Measurements from ENCODE around the gene ZCCHC10.
A peak's percentile ranks its signal among the peaks of the same experiment; 100 is the strongest.

ZCCHC10 gene

DNA sequence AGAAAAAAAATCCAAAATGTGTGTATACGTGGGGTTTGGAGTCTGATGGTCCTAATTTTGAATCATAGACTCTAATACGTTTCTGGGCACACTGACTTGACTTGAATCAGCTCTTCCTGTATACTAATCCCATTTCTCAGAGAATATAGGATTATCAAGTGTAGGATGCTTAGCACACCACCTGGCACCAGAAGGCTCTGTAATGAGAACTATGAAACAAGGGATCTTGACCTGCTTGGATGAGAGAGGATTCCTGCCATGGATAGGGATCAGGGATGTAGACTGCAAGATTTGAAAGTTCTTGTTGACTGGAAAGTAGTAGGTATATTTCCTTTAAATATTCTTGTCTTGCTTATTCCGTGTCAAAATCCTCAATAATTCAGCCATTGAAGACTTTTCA lies 33.3 kb upstream of the ZCCHC10 start:
- Histone ChIP-seq H3K4ac (ENCODE audit: low read length) (no peak overlapping the region), H3K4me1 (ENCODE audit: control insufficient read depth in 2 of 2, insufficient read depth in 1 of 2, low read depth in 1 of 2, low read length in 2 of 2) (no peaks in the 10 kb centered on the region), H3K4me3 (ENCODE audit: low read length in 2 of 2) (no peak overlapping the region), H3K18ac (ENCODE audit: low read length) (no peak overlapping the region), H4K91ac (ENCODE audit: low read depth, low read length, poor library complexity) (no peak overlapping the region), H2BK12ac (ENCODE audit: low read length) (no peak overlapping the region), H2AK5ac (ENCODE audit: low read depth, low read length) (no peak overlapping the region), H3K79me1 (ENCODE audit: low read depth, low read length) (peaks cover 13% of the 10 kb centered on the region), H3K27ac (replicated peaks; ENCODE audit: low read length) (no peak overlapping the region), H4K8ac (ENCODE audit: low read depth, low read length) (no peak overlapping the region), H3K36me3 (replicated peaks in 1 of 2; ENCODE audit: control insufficient read depth in 2 of 2, insufficient read depth in 2 of 2, low read length in 2 of 2) (peaks cover 1 to 20% of the 10 kb centered on the region in 2 donors), H3K23ac (ENCODE audit: low read depth, low read length, poor library complexity) (no peak overlapping the region), H3K9me3 (replicated peaks in 1 of 2; ENCODE audit: control insufficient read depth in 2 of 2, insufficient read depth in 1 of 2, low read depth in 1 of 2, low read length in 2 of 2) (no peaks in the 10 kb centered on the region), H3K14ac (ENCODE audit: low read length) (no peak overlapping the region), H2BK120ac (ENCODE audit: low read depth, low read length) (no peak overlapping the region), H2BK5ac (ENCODE audit: low read length) (no peak overlapping the region), H3K27me3 (ENCODE audit: control insufficient read depth in 3 of 3, insufficient read depth in 3 of 3, low read depth in 1 of 3, low read length in 3 of 3) (no peaks in the 10 kb centered on the region), H3K4me2 (ENCODE audit: insufficient read depth, low read length, poor library complexity, severe bottlenecking) (no peak overlapping the region), H2AFZ (ENCODE audit: low read length) (no peak overlapping the region), H3K9ac (ENCODE audit: low read depth, low read length, poor library complexity) (no peak overlapping the region), H2BK15ac (ENCODE audit: low read length) (no peak overlapping the region)
- DNase-seq (ENCODE audit: low spot score) = no peak
- no CpG with 5 or more reads among the region's 3 CpGs for WGBS, 2 donors (ENCODE audit: extremely low coverage in 2 of 2, insufficient read length in 2 of 2, insufficient replicate concordance in 1 of 2)

GRCh38 chr5:133056891-133057290 lies 30.5 kb upstream of the ZCCHC10 start:
- Histone ChIP-seq H3K4ac (ENCODE audit: low read length) (no peak overlapping the region), H2BK12ac (ENCODE audit: low read length) (no peak overlapping the region), H3K79me1 (ENCODE audit: low read depth, low read length) (peaks cover 15% of the 10 kb centered on the region), H3K36me3 (replicated peaks in 1 of 2; ENCODE audit: control insufficient read depth in 2 of 2, insufficient read depth in 2 of 2, low read length in 2 of 2) (peaks cover 1 to 22% of the 10 kb centered on the region in 2 donors), H2BK5ac (ENCODE audit: low read length) (no peak overlapping the region), H3K23ac (ENCODE audit: low read depth, low read length, poor library complexity) (no peak overlapping the region), H3K9ac (ENCODE audit: low read depth, low read length, poor library complexity) (no peak overlapping the region), H4K8ac (ENCODE audit: low read depth, low read length) (no peak overlapping the region), H3K4me1 (ENCODE audit: control insufficient read depth in 2 of 2, insufficient read depth in 1 of 2, low read depth in 1 of 2, low read length in 2 of 2) (peaks cover 0 to 2% of the 10 kb centered on the region in 2 donors), H3K4me3 (ENCODE audit: low read length in 2 of 2) (no peak overlapping the region), H4K91ac (ENCODE audit: low read depth, low read length, poor library complexity) (no peak overlapping the region), H3K14ac (ENCODE audit: low read length) (no peak overlapping the region), H3K4me2 (ENCODE audit: insufficient read depth, low read length, poor library complexity, severe bottlenecking) (no peak overlapping the region), H3K27me3 (ENCODE audit: control insufficient read depth in 3 of 3, insufficient read depth in 3 of 3, low read depth in 1 of 3, low read length in 3 of 3) (no peaks in the 10 kb centered on the region), H2AK5ac (ENCODE audit: low read depth, low read length) (no peak overlapping the region), H2AFZ (ENCODE audit: low read length) (no peak overlapping the region), H3K9me3 (replicated peaks in 1 of 2; ENCODE audit: control insufficient read depth in 2 of 2, insufficient read depth in 1 of 2, low read depth in 1 of 2, low read length in 2 of 2) (no peaks in the 10 kb centered on the region), H2BK120ac (ENCODE audit: low read depth, low read length) (no peak overlapping the region), H3K18ac (ENCODE audit: low read length) (no peak overlapping the region), H3K27ac (replicated peaks; ENCODE audit: low read length) (no peak overlapping the region), H2BK15ac (ENCODE audit: low read length) (no peak overlapping the region)
- DNase-seq (ENCODE audit: low spot score) = no peak
- no CpG with 5 or more reads among the region's 1 CpG for WGBS, 2 donors (ENCODE audit: extremely low coverage in 2 of 2, insufficient read length in 2 of 2, insufficient replicate concordance in 1 of 2)

- H2BK120ac ChIP-seq (ENCODE audit: low read depth, low read length) = no peak overlapping the region
- H3K27me3 ChIP-seq (ENCODE audit: control insufficient read depth in 3 of 3, insufficient read depth in 3 of 3, low read depth in 1 of 3, low read length in 3 of 3) = no peaks in the 10 kb centered on the region
- H2AK5ac ChIP-seq (ENCODE audit: low read depth, low read length) = no peak overlapping the region
- no peak overlapping the region for H3K14ac ChIP-seq (ENCODE audit: low read length)
- H2BK15ac ChIP-seq (ENCODE audit: low read length) = no peak overlapping the region
- peaks cover 0 to 8% of the 10 kb centered on the region in 2 donors for H3K4me1 ChIP-seq (ENCODE audit: control insufficient read depth in 2 of 2, insufficient read depth in 1 of 2, low read depth in 1 of 2, low read length in 2 of 2)
- no peak overlapping the region for H2BK12ac ChIP-seq (ENCODE audit: low read length)
- no peak overlapping the region for H4K8ac ChIP-seq (ENCODE audit: low read depth, low read length)
- no CpG with 5 or more reads among the region's 7 CpGs for WGBS, 2 donors (ENCODE audit: extremely low coverage in 2 of 2, insufficient read length in 2 of 2, insufficient replicate concordance in 1 of 2)
- no peak overlapping the region for H3K9ac ChIP-seq (ENCODE audit: low read depth, low read length, poor library complexity)
- DNase-seq (ENCODE audit: low spot score) = no peak
- peaks cover 13% of the 10 kb centered on the region for H3K79me1 ChIP-seq (ENCODE audit: low read depth, low read length)
- no peak overlapping the region for H3K27ac ChIP-seq (replicated peaks; ENCODE audit: low read length)
- peaks cover 1 to 22% of the 10 kb centered on the region in 2 donors for H3K36me3 ChIP-seq (replicated peaks in 1 of 2; ENCODE audit: control insufficient read depth in 2 of 2, insufficient read depth in 2 of 2, low read length in 2 of 2)
- no peak overlapping the region for H3K18ac ChIP-seq (ENCODE audit: low read length)
- no peak overlapping the region for H3K4ac ChIP-seq (ENCODE audit: low read length)
- H3K9me3 ChIP-seq (replicated peaks in 1 of 2; ENCODE audit: control insufficient read depth in 2 of 2, insufficient read depth in 1 of 2, low read depth in 1 of 2, low read length in 2 of 2) = no peaks in the 10 kb centered on the region
- no peak overlapping the region for H3K4me2 ChIP-seq (ENCODE audit: insufficient read depth, low read length, poor library complexity, severe bottlenecking)
- H3K23ac ChIP-seq (ENCODE audit: low read depth, low read length, poor library complexity) = no peak overlapping the region
- H2BK5ac ChIP-seq (ENCODE audit: low read length) = no peak overlapping the region
- H3K4me3 ChIP-seq (ENCODE audit: low read length in 2 of 2) = no peak overlapping the region
- H4K91ac ChIP-seq (ENCODE audit: low read depth, low read length, poor library complexity) = no peak overlapping the region
- no peak overlapping the region for H2AFZ ChIP-seq (ENCODE audit: low read length)
Observed at GRCh38 chr5:133054697-133055471, 28.5 kb upstream of the ZCCHC10 start.

- Histone ChIP-seq H2BK12ac (ENCODE audit: low read length) (no peak overlapping the region), H4K91ac (ENCODE audit: low read depth, low read length, poor library complexity) (no peak overlapping the region), H3K14ac (ENCODE audit: low read length) (no peak overlapping the region), H3K9ac (ENCODE audit: low read depth, low read length, poor library complexity) (no peak overlapping the region), H3K79me1 (ENCODE audit: low read depth, low read length) (peaks cover 11% of the 10 kb centered on the region), H2BK120ac (ENCODE audit: low read depth, low read length) (no peak overlapping the region), H3K27ac (replicated peaks; ENCODE audit: low read length) (no peak overlapping the region), H3K9me3 (replicated peaks in 1 of 2; ENCODE audit: control insufficient read depth in 2 of 2, insufficient read depth in 1 of 2, low read depth in 1 of 2, low read length in 2 of 2) (no peaks in the 10 kb centered on the region), H3K4me3 (ENCODE audit: low read length in 2 of 2) (peak overlapping the region in 1 of 2 donors; percentile 96), H3K4me1 (ENCODE audit: control insufficient read depth in 2 of 2, insufficient read depth in 1 of 2, low read depth in 1 of 2, low read length in 2 of 2) (peaks cover 0 to 8% of the 10 kb centered on the region in 2 donors), H2AK5ac (ENCODE audit: low read depth, low read length) (no peak overlapping the region), H2BK15ac (ENCODE audit: low read length) (no peak overlapping the region), H4K8ac (ENCODE audit: low read depth, low read length) (no peak overlapping the region), H2AFZ (ENCODE audit: low read length) (no peak overlapping the region), H3K4ac (ENCODE audit: low read length) (no peak overlapping the region), H3K4me2 (ENCODE audit: insufficient read depth, low read length, poor library complexity, severe bottlenecking) (peak overlapping the region; percentile 26), H3K18ac (ENCODE audit: low read length) (no peak overlapping the region), H3K27me3 (ENCODE audit: control insufficient read depth in 3 of 3, insufficient read depth in 3 of 3, low read depth in 1 of 3, low read length in 3 of 3) (no peaks in the 10 kb centered on the region), H2BK5ac (ENCODE audit: low read length) (no peak overlapping the region), H3K36me3 (replicated peaks in 1 of 2; ENCODE audit: control insufficient read depth in 2 of 2, insufficient read depth in 2 of 2, low read length in 2 of 2) (peaks cover 0 to 22% of the 10 kb centered on the region in 2 donors), H3K23ac (ENCODE audit: low read depth, low read length, poor library complexity) (no peak overlapping the region)
- no CpG with 5 or more reads among the region's 15 CpGs for WGBS, 2 donors (ENCODE audit: extremely low coverage in 2 of 2, insufficient read length in 2 of 2, insufficient replicate concordance in 1 of 2)
- no peak for DNase-seq (ENCODE audit: low spot score)
Observed at GRCh38 chr5:133053448-133053847, 27.1 kb upstream of the ZCCHC10 start.

Measured in neuronal stem cell (in vitro differentiated cells).